PC-9 (cell line): ENCODE measurements around the gene MINDY1. TPM values are rescaled to one million over a fixed set of nuclear protein-coding genes. Genes with fewer than 3 reads are reported as not detected.

Experiments used
- BruUV-seq: library from RNA; stranded (reverse); fragments of 400-500 nt; replicated peaks from 2 replicates; lab custom pipeline; 2021; lab: Mats Ljungman, UMichigan
- CTCF ChIA-PET: fragments of 300-600 bp; sonication (Branson Sonifier 250); formaldehyde crosslinking; loops from one replicate; lab custom pipeline; 2022; ENCODE audit warnings: antibody characterized with exemption; lab: Charles Lee
- POLR2A ChIA-PET: fragments of 300-600 bp; sonication (Branson Sonifier 250); formaldehyde crosslinking; loops from one replicate; lab custom pipeline; 2022; ENCODE audit warnings: antibody characterized with exemption; ENCODE audit not compliant: unreplicated experiment; lab: Charles Lee
- DNase-seq, 2 experiments: peaks; one replicate each; pipeline versions ENCODE4 v3.0.0 to v3.0.0-alpha.2; 2015 to 2022; ENCODE audit warnings: mixed read lengths in 1 of 2
- H2AFZ ChIP-seq: fragments of 200-600 bp; sonication (generic); 2 replicates; pipeline ENCODE4 v1.8.1; 2017; ENCODE audit warnings: antibody characterized with exemption
- H3F3A ChIP-seq: fragments of 200-600 bp; sonication (generic); 2 replicates; pipeline ENCODE4 v1.8.1; 2017; ENCODE audit warnings: antibody characterized with exemption, mild to moderate bottlenecking, low read depth; ENCODE audit not compliant: insufficient read depth
- H3K27ac ChIP-seq: fragments of 200-600 bp; sonication (generic); 2 replicates; pipeline ENCODE4 v1.6.1; 2016; ENCODE audit warnings: mixed run types
- H3K27me3 ChIP-seq: fragments of 200-600 bp; sonication (generic); 2 replicates; pipeline ENCODE4 v1.6.1; 2016; ENCODE audit warnings: low read depth, mixed run types; ENCODE audit not compliant: insufficient read depth
- H3K36me3 ChIP-seq: fragments of 200-600 bp; sonication (generic); 2 replicates; pipeline ENCODE4 v1.6.1; 2016; ENCODE audit warnings: low read depth, mixed run types
- H3K4me1 ChIP-seq: fragments of 200-600 bp; sonication (generic); replicated peaks from 2 replicates; pipeline ENCODE4 v1.6.1; 2016; ENCODE audit warnings: mixed run types; ENCODE audit not compliant: insufficient read depth
- H3K4me2 ChIP-seq: fragments of 200-600 bp; sonication (generic); 2 replicates; pipeline ENCODE4 v1.6.1; 2017; ENCODE audit warnings: mixed run types
- H3K4me3 ChIP-seq: fragments of 200-600 bp; sonication (generic); 2 replicates; pipeline ENCODE4 v1.6.1; 2016; ENCODE audit warnings: mixed run types
- H3K79me2 ChIP-seq: fragments of 200-600 bp; sonication (generic); 2 replicates; pipeline ENCODE4 v1.6.1; 2017; ENCODE audit warnings: low read depth, mixed run types
- H3K9me2 ChIP-seq: fragments of 200-600 bp; sonication (generic); 2 replicates; pipeline ENCODE4 v1.8.1; 2017; ENCODE audit warnings: mild to moderate bottlenecking; ENCODE audit not compliant: insufficient read depth
- H3K9me3 ChIP-seq: fragments of 200-600 bp; sonication (generic); 2 replicates; pipeline ENCODE4 v1.8.1; 2016; ENCODE audit warnings: low read depth; ENCODE audit not compliant: insufficient read depth
- H4K20me1 ChIP-seq: fragments of 200-600 bp; sonication (generic); 2 replicates; pipeline ENCODE4 v1.8.1; 2017; ENCODE audit not compliant: insufficient read depth
- CTCF ChIP-seq: fragments of 200-600 bp; sonication (generic); conservative IDR thresholded peaks from 2 replicates; pipeline ENCODE4 v1.6.1; 2017; ENCODE audit warnings: mixed run types, antibody characterized with exemption, mild to moderate bottlenecking, moderate library complexity
- EZH2 ChIP-seq: fragments of 200-600 bp; sonication (generic); IDR thresholded peaks from 2 replicates; pipeline ENCODE4 v1.8.0; 2017; ENCODE audit warnings: antibody characterized with exemption, low read depth
- intact Hi-C: fragments of 100-400 bp; cut with micrococcal nuclease; formaldehyde crosslinking; loops from one replicate; pipeline ENCODE4 v1.10.0; 2022; ENCODE audit not compliant: unreplicated experiment
- total RNA-seq: library from RNA; stranded (reverse); gene quantifications from 2 replicates; pipeline ENCODE4 v1.2.3, GENCODE V29; 2021

The MINDY1 gene
- total RNA-seq, 1 experiment from 2014 or later, result 17.6 TPM

- no peak overlapping the region for H3K4me2 ChIP-seq
- peaks cover 17% of the 10 kb centered on the region for H3F3A ChIP-seq
- H4K20me1 ChIP-seq, result no peaks in the 10 kb centered on the region; the same call in 1 of the 2 replicates
- H3K27me3 ChIP-seq, result no peaks in the 10 kb centered on the region
- H3K9me2 ChIP-seq, result no peaks in the 10 kb centered on the region
- no peak overlapping the region for H3K4me3 ChIP-seq
- DNase-seq, result no peak
- no peaks in the 10 kb centered on the region for H3K9me3 ChIP-seq
- ChIA-PET CTCF (interaction anchor here (0.7 kb wide), 1 partner anchor 442 kb away, joined by 7 read pairs; no protein-coding TSS in a partner anchor), POLR2A (no interaction called here)
- TF ChIP-seq EZH2 (no peak), CTCF (no peak)
- H3K4me1 ChIP-seq, result no peaks in the 10 kb centered on the region
- intact Hi-C loops, result no loop called here
- no peak overlapping the region for H3K27ac ChIP-seq
- no peak overlapping the region for H2AFZ ChIP-seq
- H3K36me3 ChIP-seq, result peaks cover 34% of the 10 kb centered on the region
- BruUV-seq, result no TSS peak
- H3K79me2 ChIP-seq, result no peaks in the 10 kb centered on the region
Measured at GRCh38 chr1:150955280-150955679, 51.4 kb downstream of the MINDY1 start.

- Histone ChIP-seq H4K20me1 (no peaks in the 10 kb centered on the region; the same call in 1 of the 2 replicates), H3K4me3 (no peak overlapping the region), H3K79me2 (no peaks in the 10 kb centered on the region), H3K9me2 (no peaks in the 10 kb centered on the region), H3K4me1 (no peaks in the 10 kb centered on the region), H3F3A (peaks cover 17% of the 10 kb centered on the region), H3K9me3 (no peaks in the 10 kb centered on the region), H3K36me3 (peaks cover 34% of the 10 kb centered on the region), H2AFZ (no peak overlapping the region), H3K27ac (no peak overlapping the region), H3K27me3 (no peaks in the 10 kb centered on the region), H3K4me2 (no peak overlapping the region)
- intact Hi-C loops, result no loop called here
- CTCF ChIA-PET, result no interaction called here
- TF ChIP-seq CTCF (no peak), EZH2 (no peak)
- DNase-seq, result no peak
- POLR2A ChIA-PET, result no interaction called here
- no TSS peak for BruUV-seq
Measured at GRCh38 chr1:150954708-150955107, 52.0 kb downstream of the MINDY1 start.

Other genes starting within 250 kb of the MINDY1 start
- gene CTSS, start 241.1 kb downstream of the MINDY1 start, total RNA-seq, result 6.3 and 7.2 TPM in 2 replicates
- 4.7 and 4.9 TPM in 2 replicates for gene CTSK, start 198.6 kb downstream of the MINDY1 start, total RNA-seq
- 30.3 and 35.1 TPM in 2 replicates for gene ARNT, start 130.3 kb downstream of the MINDY1 start, total RNA-seq
- gene CTXND2, start 119.8 kb downstream of the MINDY1 start, total RNA-seq, result not detected in 2 replicates
- 45.6 and 51.1 TPM in 2 replicates for gene SETDB1, start 80.5 kb downstream of the MINDY1 start, total RNA-seq
- 113 TPM in 2 replicates for gene CERS2, start 32.1 kb downstream of the MINDY1 start, total RNA-seq
- 10.6 and 12.9 TPM in 2 replicates for gene ANXA9, start 24.6 kb downstream of the MINDY1 start, total RNA-seq
- gene PRUNE1, start 1.5 kb upstream of the MINDY1 start, total RNA-seq, result 26.6 and 30.7 TPM in 2 replicates
- 3.0 and 3.6 TPM in 2 replicates for gene BNIPL, start 29.7 kb upstream of the MINDY1 start, total RNA-seq
- 1.8 and 2.3 TPM in 2 replicates for gene C1orf56, start 40.8 kb upstream of the MINDY1 start, total RNA-seq
- gene CDC42SE1, start 52.7 kb upstream of the MINDY1 start, total RNA-seq, result 59.4 and 62.8 TPM in 2 replicates
- 15.0 and 23.3 TPM in 2 replicates for gene MLLT11, start 53.5 kb upstream of the MINDY1 start, total RNA-seq
- 6.4 and 6.6 TPM in 2 replicates for gene GABPB2, start 63.9 kb upstream of the MINDY1 start, total RNA-seq
- 5.6 and 6.1 TPM in 2 replicates for gene SEMA6C, start 139.7 kb upstream of the MINDY1 start, total RNA-seq
- gene TNFAIP8L2, start 149.7 kb upstream of the MINDY1 start, total RNA-seq, result not detected in 2 replicates
- gene LYSMD1, start 159.0 kb upstream of the MINDY1 start, total RNA-seq, result 7.6 and 12.8 TPM in 2 replicates
- 42.5 and 47.7 TPM in 2 replicates for gene SCNM1, start 159.2 kb upstream of the MINDY1 start, total RNA-seq
- 1.2 TPM in 1 of 2 replicates, not detected in the other for gene TMOD4, start 169.1 kb upstream of the MINDY1 start, total RNA-seq
- gene VPS72, start 183.3 kb upstream of the MINDY1 start, total RNA-seq, result 63.9 and 72.5 TPM in 2 replicates
- 69.7 and 76.4 TPM in 2 replicates for gene PIP5K1A, start 191.7 kb upstream of the MINDY1 start, total RNA-seq
- gene PSMD4, start 247.8 kb upstream of the MINDY1 start, total RNA-seq, result 230 and 255 TPM in 2 replicates